Measurements from ENCODE around the gene CTXN2.

DNA sequence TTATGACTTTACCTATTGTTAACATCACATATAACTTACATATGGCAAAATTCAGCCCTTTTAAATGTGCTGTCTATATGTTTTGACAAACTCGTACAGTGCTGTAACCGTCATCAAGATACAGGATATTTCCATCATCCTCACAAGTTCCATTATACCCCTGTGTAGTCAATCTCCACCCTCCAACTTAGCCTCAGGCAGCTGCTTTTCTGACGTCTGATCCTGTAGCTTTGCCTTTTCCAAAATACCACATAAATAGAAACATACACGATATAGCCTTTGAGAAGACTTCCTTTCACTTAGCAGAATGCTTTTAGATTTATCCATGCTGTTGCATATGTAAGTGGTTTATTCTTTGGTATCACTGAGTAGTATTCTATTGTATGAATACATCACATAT, 61.7 kb downstream of the CTXN2 start:
- TF ChIP-seq, protein P1, sequence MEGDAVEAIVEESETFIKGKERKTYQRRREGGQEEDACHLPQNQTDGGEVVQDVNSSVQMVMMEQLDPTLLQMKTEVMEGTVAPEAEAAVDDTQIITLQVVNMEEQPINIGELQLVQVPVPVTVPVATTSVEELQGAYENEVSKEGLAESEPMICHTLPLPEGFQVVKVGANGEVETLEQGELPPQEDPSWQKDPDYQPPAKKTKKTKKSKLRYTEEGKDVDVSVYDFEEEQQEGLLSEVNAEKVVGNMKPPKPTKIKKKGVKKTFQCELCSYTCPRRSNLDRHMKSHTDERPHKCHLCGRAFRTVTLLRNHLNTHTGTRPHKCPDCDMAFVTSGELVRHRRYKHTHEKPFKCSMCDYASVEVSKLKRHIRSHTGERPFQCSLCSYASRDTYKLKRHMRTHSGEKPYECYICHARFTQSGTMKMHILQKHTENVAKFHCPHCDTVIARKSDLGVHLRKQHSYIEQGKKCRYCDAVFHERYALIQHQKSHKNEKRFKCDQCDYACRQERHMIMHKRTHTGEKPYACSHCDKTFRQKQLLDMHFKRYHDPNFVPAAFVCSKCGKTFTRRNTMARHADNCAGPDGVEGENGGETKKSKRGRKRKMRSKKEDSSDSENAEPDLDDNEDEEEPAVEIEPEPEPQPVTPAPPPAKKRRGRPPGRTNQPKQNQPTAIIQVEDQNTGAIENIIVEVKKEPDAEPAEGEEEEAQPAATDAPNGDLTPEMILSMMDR (IDR thresholded peaks at IDR 0.05; ENCODE audit: low read depth, low read length, poor library complexity, severe bottlenecking), result no peak
- no peak for TF ChIP-seq EZH2phosphoT487 (IDR thresholded peaks at IDR 0.05; ENCODE audit: borderline replicate concordance, low read length)

Data from DOHH2 (cell line).